ENCODE results near the gene EIF5. TPM values are rescaled to one million over a fixed set of nuclear protein-coding genes. Genes with fewer than 3 reads are reported as not detected.

Gene EIF5
- total and polyA plus RNA-seq, 2 experiments from 2014 or later = 194 to 634 TPM

- no peak for TF ChIP-seq ZNF462 (CRISPR knock-in tag; IDR thresholded peaks at IDR 0.05)
These were observed 38.0 kb downstream of the EIF5 start (continued) for GRCh38 chr14:103372017-103372416.

GRCh38 chr14:103372552-103373304, 38.7 kb downstream of the EIF5 start:
- no peak overlapping the region for H3K4me3 ChIP-seq
- no peaks in the 10 kb centered on the region for H3K36me3 ChIP-seq (ENCODE audit: insufficient read depth)
- peaks cover 10% of the 10 kb centered on the region for H3K27me3 Mint-ChIP-seq (ENCODE audit: insufficient read depth, low read depth, poor library complexity)
- H3K4me1 ChIP-seq (ENCODE audit: insufficient read depth) = no peaks in the 10 kb centered on the region
- H3F3A ChIP-seq (replicated peaks; ENCODE audit: low read depth) = no peaks in the 10 kb centered on the region
- H3K27ac ChIP-seq (ENCODE audit: low read depth) = no peak overlapping the region
- no peak overlapping the region for H3K4me3 Mint-ChIP-seq
- H4K20me1 ChIP-seq (replicated peaks; ENCODE audit: insufficient read depth) = no peaks in the 10 kb centered on the region
- no peaks in the 10 kb centered on the region for H3K79me2 ChIP-seq (replicated peaks; ENCODE audit: insufficient read depth)
- no peaks in the 10 kb centered on the region for H3K27me3 ChIP-seq (ENCODE audit: insufficient read depth)
- DNase-seq (ENCODE audit: low spot score) = peak; percentile 24
- H2AFZ ChIP-seq = peak overlapping the region; percentile 85
- no peak overlapping the region; the same call in 1 of the 2 replicates for H3K4me2 ChIP-seq
- H3K9me3 Mint-ChIP-seq = no peaks in the 10 kb centered on the region; the same call in 2 of the 3 replicates
- peak overlapping the region; percentile 74 for H3K27ac Mint-ChIP-seq
- no peaks in the 10 kb centered on the region for H3K36me3 Mint-ChIP-seq (ENCODE audit: low read depth)
- H3K9me2 ChIP-seq (ENCODE audit: insufficient read depth) = no peaks in the 10 kb centered on the region
- peak; percentile 86 for ATAC-seq
- H3K4me1 Mint-ChIP-seq = peaks cover 12% of the 10 kb centered on the region
- TF ChIP-seq CREB1 (CRISPR knock-in tag; IDR thresholded peaks at IDR 0.05; ENCODE audit: low read depth) (no peak), ZNF331 (CRISPR knock-in tag; IDR thresholded peaks at IDR 0.05; ENCODE audit: low read depth) (no peak), ETS1 (IDR thresholded peaks at IDR 0.05) (no peak), POLR2AphosphoS5 (IDR thresholded peaks at IDR 0.05; ENCODE audit: low read depth) (no peak), ZNF114 (CRISPR knock-in tag; IDR thresholded peaks at IDR 0.05) (no peak), JUNB (IDR thresholded peaks at IDR 0.05; ENCODE audit: unreplicated experiment) (no peak), ZNF462 (CRISPR knock-in tag; IDR thresholded peaks at IDR 0.05) (no peak)
